Measurements from ENCODE around the gene CEP192. TPM values are rescaled to one million over a fixed set of nuclear protein-coding genes. Genes with fewer than 3 reads are reported as not detected.

CEP192 gene
- total RNA-seq, 2 donors from 2014 or later, result 17.2 to 37.3 TPM

DNA sequence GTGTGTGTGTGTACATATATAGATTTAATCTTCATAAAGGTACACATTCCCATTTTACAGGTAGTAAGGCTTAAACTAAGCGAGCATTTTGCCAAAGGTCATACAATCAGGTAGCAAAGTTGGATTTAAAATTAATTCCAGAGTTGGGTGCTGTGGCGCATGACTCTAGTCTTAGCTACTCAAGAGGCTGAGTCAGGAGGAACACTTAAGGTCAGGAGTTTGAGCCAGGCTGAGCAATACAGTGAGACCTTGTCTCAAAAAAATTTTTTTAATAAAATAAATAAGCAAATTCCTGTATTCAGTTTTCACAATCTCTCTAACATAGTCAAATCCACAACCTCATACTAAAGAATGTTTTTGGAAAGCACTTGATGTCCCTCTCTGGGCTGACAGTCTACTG lies 115.9 kb downstream of the CEP192 start:
- peaks cover 0 to 6% of the 10 kb centered on the region in 2 donors for H3K36me3 ChIP-seq

DNA sequence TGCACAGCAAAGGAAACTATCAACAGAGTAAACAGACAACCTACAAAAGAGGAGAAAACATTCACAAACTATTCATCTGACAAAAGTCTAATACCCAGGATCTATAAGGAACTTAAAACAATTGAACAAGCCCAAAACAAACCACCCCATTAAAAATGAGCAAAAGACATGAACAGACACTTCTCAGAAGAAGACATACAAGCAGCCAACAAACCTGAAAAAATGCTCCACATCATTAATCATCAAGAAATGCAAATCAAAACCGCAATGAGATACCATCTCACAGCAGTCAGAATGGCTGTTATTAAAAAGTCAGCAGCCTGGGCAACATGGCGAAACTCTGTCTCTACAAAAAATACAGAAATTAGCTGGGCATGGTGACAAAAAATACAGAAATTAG lies 117.2 kb downstream of the CEP192 start:
- H3K27me3 ChIP-seq (replicated peaks; ENCODE audit: insufficient read depth), result no peaks in the 10 kb centered on the region
- no peaks in the 10 kb centered on the region for H3K4me1 ChIP-seq (replicated peaks)
- no peak for DNase-seq (ENCODE audit: low spot score)
- intact Hi-C loops (cut with DNase I), result no loop called here
- H3K27ac ChIP-seq, result no peak overlapping the region
- WGBS, result 97% methylated on average over 2 of the region's 2 CpGs
- H3K9me3 ChIP-seq, result no peaks in the 10 kb centered on the region
- H3K4me3 ChIP-seq, result no peak overlapping the region
- TF ChIP-seq, protein P1, sequence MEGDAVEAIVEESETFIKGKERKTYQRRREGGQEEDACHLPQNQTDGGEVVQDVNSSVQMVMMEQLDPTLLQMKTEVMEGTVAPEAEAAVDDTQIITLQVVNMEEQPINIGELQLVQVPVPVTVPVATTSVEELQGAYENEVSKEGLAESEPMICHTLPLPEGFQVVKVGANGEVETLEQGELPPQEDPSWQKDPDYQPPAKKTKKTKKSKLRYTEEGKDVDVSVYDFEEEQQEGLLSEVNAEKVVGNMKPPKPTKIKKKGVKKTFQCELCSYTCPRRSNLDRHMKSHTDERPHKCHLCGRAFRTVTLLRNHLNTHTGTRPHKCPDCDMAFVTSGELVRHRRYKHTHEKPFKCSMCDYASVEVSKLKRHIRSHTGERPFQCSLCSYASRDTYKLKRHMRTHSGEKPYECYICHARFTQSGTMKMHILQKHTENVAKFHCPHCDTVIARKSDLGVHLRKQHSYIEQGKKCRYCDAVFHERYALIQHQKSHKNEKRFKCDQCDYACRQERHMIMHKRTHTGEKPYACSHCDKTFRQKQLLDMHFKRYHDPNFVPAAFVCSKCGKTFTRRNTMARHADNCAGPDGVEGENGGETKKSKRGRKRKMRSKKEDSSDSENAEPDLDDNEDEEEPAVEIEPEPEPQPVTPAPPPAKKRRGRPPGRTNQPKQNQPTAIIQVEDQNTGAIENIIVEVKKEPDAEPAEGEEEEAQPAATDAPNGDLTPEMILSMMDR (IDR thresholded peaks at IDR 0.05), result no peak
- TF ChIP-seq POLR2AphosphoS5 (IDR thresholded peaks at IDR 0.05) (no peak), POLR2A (IDR thresholded peaks at IDR 0.05) (no peak)
- H3K36me3 ChIP-seq, result peaks cover 0 to 6% of the 10 kb centered on the region in 2 donors

More for the DNA sequence above, 115.9 kb downstream of the CEP192 start:
- H3K27ac ChIP-seq, result no peak overlapping the region
- no peaks in the 10 kb centered on the region for H3K9me3 ChIP-seq
- H3K27me3 ChIP-seq (replicated peaks; ENCODE audit: insufficient read depth), result no peaks in the 10 kb centered on the region
- H3K4me3 ChIP-seq, result no peak overlapping the region
- no peak for TF ChIP-seq POLR2AphosphoS5 (IDR thresholded peaks at IDR 0.05)
- TF ChIP-seq POLR2A (IDR thresholded peaks at IDR 0.05), result no peak
- TF ChIP-seq, protein P1 (IDR thresholded peaks at IDR 0.05), result no peak
- intact Hi-C loops (cut with DNase I), result no loop called here
- no peaks in the 10 kb centered on the region for H3K4me1 ChIP-seq (replicated peaks)
- 91% methylated on average over 2 of the region's 2 CpGs for WGBS
- no peak for DNase-seq (ENCODE audit: low spot score)

DNA sequence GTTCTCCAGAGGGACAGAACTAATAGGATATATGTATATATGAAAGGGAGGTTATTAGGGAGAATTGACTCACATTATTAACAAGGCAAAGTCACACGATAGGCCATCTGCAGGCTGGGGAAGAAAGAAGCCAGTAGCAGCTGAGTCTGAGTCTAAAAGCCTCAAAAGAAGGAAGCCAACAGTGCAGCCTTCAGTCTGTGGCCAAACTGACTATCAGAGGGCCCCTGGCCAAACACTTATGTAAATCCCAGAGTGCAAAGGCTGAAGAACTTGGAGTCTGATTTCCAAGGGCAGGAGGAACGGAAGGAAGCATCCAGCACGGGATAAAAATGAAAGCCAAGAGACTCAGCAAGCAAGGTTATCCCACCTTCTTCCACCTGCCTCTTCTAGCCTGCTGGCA lies 119.4 kb downstream of the CEP192 start:
- TF ChIP-seq POLR2AphosphoS5 (IDR thresholded peaks at IDR 0.05) (no peak), POLR2A (IDR thresholded peaks at IDR 0.05) (no peak)
- TF ChIP-seq, protein P1 (IDR thresholded peaks at IDR 0.05), result no peak
- Histone ChIP-seq H3K4me1 (replicated peaks) (no peaks in the 10 kb centered on the region), H3K9me3 (no peaks in the 10 kb centered on the region), H3K27ac (no peak overlapping the region), H3K27me3 (replicated peaks; ENCODE audit: insufficient read depth) (no peaks in the 10 kb centered on the region), H3K36me3 (peaks cover 0 to 2% of the 10 kb centered on the region in 2 donors), H3K4me3 (no peak overlapping the region)
- 95% methylated on average over 3 of the region's 3 CpGs for WGBS
- no peak for DNase-seq (ENCODE audit: low spot score)
- intact Hi-C loops (cut with DNase I), result no loop called here

DNA sequence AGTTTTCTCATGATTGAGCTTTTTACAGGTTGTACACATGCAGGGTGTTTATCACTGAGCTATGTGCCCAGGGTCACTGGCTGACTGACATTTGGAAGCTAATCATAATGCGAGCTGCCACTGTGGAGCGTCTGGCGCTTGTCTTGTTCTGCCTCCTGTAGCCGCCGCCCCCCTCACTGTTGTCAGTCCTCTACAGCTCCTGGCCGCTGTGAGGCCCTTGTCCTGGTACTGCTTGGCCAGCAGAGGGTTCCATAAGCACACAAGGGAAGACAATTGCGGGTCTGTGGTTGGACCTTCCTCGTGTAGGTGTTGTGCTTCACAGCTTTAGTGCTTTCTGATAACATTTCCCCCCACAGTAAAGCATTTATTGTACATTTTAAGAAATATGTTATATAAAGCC lies 121.8 kb downstream of the CEP192 start:
- TF ChIP-seq POLR2A (IDR thresholded peaks at IDR 0.05) (no peak), POLR2AphosphoS5 (IDR thresholded peaks at IDR 0.05) (no peak)
- TF ChIP-seq, protein P1 (IDR thresholded peaks at IDR 0.05), result no peak
- H3K36me3 ChIP-seq, result no peaks in the 10 kb centered on the region
- no peak overlapping the region for H3K27ac ChIP-seq
- intact Hi-C loops (cut with DNase I), result no loop called here
- WGBS, result 44% methylated on average over 8 of the region's 8 CpGs
- H3K9me3 ChIP-seq, result no peaks in the 10 kb centered on the region
- no peaks in the 10 kb centered on the region for H3K27me3 ChIP-seq (replicated peaks; ENCODE audit: insufficient read depth)
- no peak for DNase-seq (ENCODE audit: low spot score)
- no peaks in the 10 kb centered on the region for H3K4me1 ChIP-seq (replicated peaks)
- no peak overlapping the region for H3K4me3 ChIP-seq

DNA sequence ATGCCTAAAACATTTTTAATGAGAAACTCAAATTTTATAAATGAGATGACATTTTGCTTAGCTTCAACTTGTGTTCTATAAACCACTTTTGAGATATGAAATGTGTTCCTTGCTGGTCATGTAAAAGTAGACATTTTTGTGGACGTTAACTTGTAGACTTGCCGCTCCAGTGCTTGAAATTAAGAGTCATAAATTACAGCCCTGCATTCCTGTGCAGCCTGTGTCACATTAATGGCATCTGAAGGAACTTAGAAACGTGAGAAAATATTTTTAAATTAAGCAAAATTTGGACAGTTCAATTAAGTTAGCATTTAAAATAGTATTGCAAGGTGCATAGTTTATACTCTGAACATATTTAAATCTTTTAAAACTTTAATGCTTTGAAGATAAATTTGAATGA lies 129.1 kb downstream of the CEP192 start:
- no peaks in the 10 kb centered on the region for H3K4me1 ChIP-seq (replicated peaks)
- no peak for DNase-seq (ENCODE audit: low spot score)
- intact Hi-C loops (cut with DNase I), result no loop called here
- WGBS, result 88% methylated on average over 3 of the region's 3 CpGs
- H3K36me3 ChIP-seq, result no peaks in the 10 kb centered on the region
- no peaks in the 10 kb centered on the region for H3K27me3 ChIP-seq (replicated peaks; ENCODE audit: insufficient read depth)
- H3K9me3 ChIP-seq, result no peaks in the 10 kb centered on the region
- no peak overlapping the region for H3K4me3 ChIP-seq
- H3K27ac ChIP-seq, result no peak overlapping the region
- TF ChIP-seq POLR2AphosphoS5 (IDR thresholded peaks at IDR 0.05) (no peak), POLR2A (IDR thresholded peaks at IDR 0.05) (no peak)
- TF ChIP-seq, protein P1 (IDR thresholded peaks at IDR 0.05), result no peak
